Thoracic aorta (tissue), 2 donors: ENCODE data around the gene MVK. TPM values are rescaled to one million over a fixed set of nuclear protein-coding genes. Genes with fewer than 3 reads are reported as not detected.

Source experiments
- ATAC-seq: fragments of 150-250 bp; one replicate; pipeline ENCODE4 v1.8.0; 2017; ENCODE audit warnings: low read depth; ENCODE audit not compliant: insufficient number of reproducible peaks, low FRiP score
- DNase-seq: peaks from one replicate; pipeline ENCODE4 v3.0.0-alpha.2; 2020; ENCODE audit warnings: low spot score
- H3K27ac ChIP-seq, 2 donors: fragments of 200-600 bp; sonication (generic); 1 replicate in 1 of 2; 2 replicates in 1 of 2; pipeline ENCODE4 v1.5.1; 2016; ENCODE audit warnings: mild to moderate bottlenecking in 2 of 2, moderate library complexity in 2 of 2
- H3K27me3 ChIP-seq: fragments of 200-600 bp; sonication (generic); replicated peaks from 2 replicates; pipeline ENCODE4 v1.6.0; 2016; ENCODE audit warnings: mild to moderate bottlenecking; ENCODE audit not compliant: insufficient read depth
- H3K36me3 ChIP-seq: fragments of 200-600 bp; sonication (generic); one replicate; pipeline ENCODE4 v1.5.1; 2016
- H3K4me1 ChIP-seq, 2 donors: fragments of 200-600 bp; sonication (generic); 1 replicate in 1 of 2; 2 replicates in 1 of 2; pipeline versions ENCODE4 v1.5.1 to v1.6.0; 2016; ENCODE audit warnings: low read depth in 2 of 2, mild to moderate bottlenecking in 1 of 2; ENCODE audit not compliant: control insufficient read depth in 1 of 2
- H3K4me3 ChIP-seq: fragments of 200-600 bp; sonication (generic); 2 replicates; pipeline ENCODE4 v1.5.1; 2016; ENCODE audit warnings: mild to moderate bottlenecking
- H3K9me3 ChIP-seq: fragments of 200-600 bp; sonication (generic); 2 replicates; pipeline ENCODE4 v1.5.1; 2016
- CTCF ChIP-seq: fragments of 200-600 bp; sonication (generic); IDR thresholded peaks from one replicate; pipeline ENCODE4 v1.5.1; 2019; ENCODE audit warnings: antibody characterized with exemption
- total RNA-seq, 2 donors: library from RNA; depleted of rRNA; stranded (reverse); fragments of >200 nt; gene quantifications; one replicate each; pipeline versions ENCODE4 v1.1.0 to v1.2.3, GENCODE V29; 2016

MVK gene
- total RNA-seq, 2 donors from 2014 or later, result 4.7 to 19.0 TPM

GRCh38 chr12:109645708-109646107 is 72.1 kb downstream of the MVK start:
- Histone ChIP-seq H3K36me3 (no peaks in the 10 kb centered on the region), H3K27me3 (no peaks in the 10 kb centered on the region), H3K4me3 (no peak overlapping the region), H3K9me3 (no peaks in the 10 kb centered on the region), H3K27ac (no peak overlapping the region), H3K4me1 (no peaks in the 10 kb centered on the region)
- no peak for ATAC-seq
- no peak for DNase-seq
- no peak for TF ChIP-seq CTCF

Other genes starting within 250 kb of the MVK start
- not detected for gene MYO1H, start 225.9 kb upstream of the MVK start, total RNA-seq
- gene KCTD10, start 96.5 kb upstream of the MVK start, total RNA-seq, result 100 to 1,000 TPM; 109 to 271 TPM
- gene UBE3B, start 96.2 kb upstream of the MVK start, total RNA-seq, result 10 to 100 TPM; 41.4 to 75.3 TPM
- 10 to 100 TPM; 18.7 to 32.4 TPM for gene MMAB, start 290 bp upstream of the MVK start, total RNA-seq
- gene FAM222A, start 140.0 kb downstream of the MVK start, total RNA-seq, result 1 to 10 TPM in 1 of 2 donors, under 1 TPM in 1; 0.68 to 2.9 TPM